ENCODE data around the gene SURF1. TPM values are rescaled to one million over a fixed set of nuclear protein-coding genes. Genes with fewer than 3 reads are reported as not detected.

The SURF1 gene
- total RNA-seq, 1 experiment from 2014 or later: 47.9 TPM

DNA sequence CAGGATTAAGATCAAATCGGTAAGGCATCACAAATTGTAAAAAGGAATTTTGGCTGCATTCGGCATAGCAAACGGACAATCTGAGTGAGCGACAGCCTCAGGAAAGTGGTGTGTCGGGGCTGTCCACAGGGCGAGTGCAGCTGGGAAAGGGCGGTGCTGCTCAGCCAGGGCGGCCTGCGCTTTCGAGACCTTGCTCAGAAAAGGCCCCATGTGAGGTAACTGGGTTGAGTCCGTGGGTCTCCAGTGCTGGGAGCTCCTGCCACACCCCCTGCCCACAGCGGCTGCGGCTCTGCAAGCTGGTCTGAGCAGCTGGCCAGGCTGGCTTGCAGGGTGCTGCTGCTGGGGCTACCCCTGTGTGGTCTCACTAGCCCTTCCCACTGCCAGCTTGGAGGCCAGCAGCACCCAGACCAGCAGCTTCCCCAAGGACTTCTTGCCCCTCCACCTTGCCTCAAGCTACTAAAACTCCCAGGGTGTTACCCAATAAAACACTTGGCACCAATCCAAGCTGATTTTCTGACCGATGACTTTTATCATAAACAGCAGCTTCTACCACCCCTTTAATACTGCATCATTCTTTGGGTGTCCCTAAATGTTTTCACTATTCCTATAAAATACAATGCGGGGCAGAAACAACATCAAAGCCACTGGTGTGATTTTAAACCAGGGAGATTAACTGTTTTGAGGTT lies 6.2 kb upstream of the SURF1 start:
- Mint-ChIP-seq H3K27ac (ENCODE audit: unreplicated experiment) (no peak overlapping the region), H3K27me3 (ENCODE audit: unreplicated experiment) (no peaks in the 10 kb centered on the region), H3K4me1 (ENCODE audit: low read depth, unreplicated experiment) (peaks cover 15% of the 10 kb centered on the region), H3K4me3 (ENCODE audit: low read depth, unreplicated experiment) (no peak overlapping the region), H3K9me3 (ENCODE audit: low read depth, unreplicated experiment) (no peaks in the 10 kb centered on the region), H3K36me3 (ENCODE audit: insufficient read depth, unreplicated experiment) (peaks cover 51% of the 10 kb centered on the region)
- CTCF ChIA-PET: no interaction called here
- TSS peak; percentile 28 for BruUV-seq (replicated peaks)
- TF ChIP-seq, protein P1, sequence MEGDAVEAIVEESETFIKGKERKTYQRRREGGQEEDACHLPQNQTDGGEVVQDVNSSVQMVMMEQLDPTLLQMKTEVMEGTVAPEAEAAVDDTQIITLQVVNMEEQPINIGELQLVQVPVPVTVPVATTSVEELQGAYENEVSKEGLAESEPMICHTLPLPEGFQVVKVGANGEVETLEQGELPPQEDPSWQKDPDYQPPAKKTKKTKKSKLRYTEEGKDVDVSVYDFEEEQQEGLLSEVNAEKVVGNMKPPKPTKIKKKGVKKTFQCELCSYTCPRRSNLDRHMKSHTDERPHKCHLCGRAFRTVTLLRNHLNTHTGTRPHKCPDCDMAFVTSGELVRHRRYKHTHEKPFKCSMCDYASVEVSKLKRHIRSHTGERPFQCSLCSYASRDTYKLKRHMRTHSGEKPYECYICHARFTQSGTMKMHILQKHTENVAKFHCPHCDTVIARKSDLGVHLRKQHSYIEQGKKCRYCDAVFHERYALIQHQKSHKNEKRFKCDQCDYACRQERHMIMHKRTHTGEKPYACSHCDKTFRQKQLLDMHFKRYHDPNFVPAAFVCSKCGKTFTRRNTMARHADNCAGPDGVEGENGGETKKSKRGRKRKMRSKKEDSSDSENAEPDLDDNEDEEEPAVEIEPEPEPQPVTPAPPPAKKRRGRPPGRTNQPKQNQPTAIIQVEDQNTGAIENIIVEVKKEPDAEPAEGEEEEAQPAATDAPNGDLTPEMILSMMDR (IDR thresholded peaks at IDR 0.05; ENCODE audit: unreplicated experiment): no peak
- DNase-seq: no peak
- intact Hi-C loops (cut with micrococcal nuclease; ENCODE audit: unreplicated experiment): no loop called here

DNA sequence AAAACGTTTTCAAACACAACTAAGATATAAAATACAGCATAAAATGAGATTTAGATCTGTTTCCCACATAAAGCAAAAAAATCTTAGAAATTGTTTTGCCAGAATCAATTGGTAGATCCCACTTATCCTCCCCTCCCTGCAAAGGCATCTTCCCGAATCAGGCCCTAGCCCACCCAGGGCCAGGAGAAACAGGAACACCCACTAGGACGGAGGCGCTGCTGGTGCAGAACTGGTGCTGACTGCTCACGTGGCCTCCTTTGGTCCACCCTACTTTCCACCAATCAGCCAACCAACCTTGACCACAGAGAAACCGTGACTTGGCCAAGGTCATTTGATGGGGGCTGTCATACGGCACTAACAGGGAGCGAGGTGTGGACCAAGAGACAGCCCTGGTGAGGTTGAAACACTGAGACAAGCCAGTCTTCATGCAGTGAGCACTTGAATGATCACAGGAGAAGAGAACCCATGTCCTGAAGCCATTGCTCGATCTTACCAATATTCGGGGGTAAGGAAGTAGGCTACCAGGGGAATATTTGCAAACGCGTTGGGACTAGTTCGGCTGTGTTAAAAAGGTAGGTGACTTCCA lies 5.3 kb upstream of the SURF1 start:
- TF ChIP-seq, protein P1 (IDR thresholded peaks at IDR 0.05; ENCODE audit: unreplicated experiment): no peak
- Mint-ChIP-seq H3K27me3 (ENCODE audit: unreplicated experiment) (no peaks in the 10 kb centered on the region), H3K4me1 (ENCODE audit: low read depth, unreplicated experiment) (peaks cover 15% of the 10 kb centered on the region), H3K9me3 (ENCODE audit: low read depth, unreplicated experiment) (no peaks in the 10 kb centered on the region), H3K36me3 (ENCODE audit: insufficient read depth, unreplicated experiment) (peaks cover 58% of the 10 kb centered on the region), H3K4me3 (ENCODE audit: low read depth, unreplicated experiment) (no peak overlapping the region), H3K27ac (ENCODE audit: unreplicated experiment) (no peak overlapping the region)
- CTCF ChIA-PET: no interaction called here
- no TSS peak for BruUV-seq (replicated peaks)
- no peak for DNase-seq
- intact Hi-C loops (cut with micrococcal nuclease; ENCODE audit: unreplicated experiment): no loop called here

DNA sequence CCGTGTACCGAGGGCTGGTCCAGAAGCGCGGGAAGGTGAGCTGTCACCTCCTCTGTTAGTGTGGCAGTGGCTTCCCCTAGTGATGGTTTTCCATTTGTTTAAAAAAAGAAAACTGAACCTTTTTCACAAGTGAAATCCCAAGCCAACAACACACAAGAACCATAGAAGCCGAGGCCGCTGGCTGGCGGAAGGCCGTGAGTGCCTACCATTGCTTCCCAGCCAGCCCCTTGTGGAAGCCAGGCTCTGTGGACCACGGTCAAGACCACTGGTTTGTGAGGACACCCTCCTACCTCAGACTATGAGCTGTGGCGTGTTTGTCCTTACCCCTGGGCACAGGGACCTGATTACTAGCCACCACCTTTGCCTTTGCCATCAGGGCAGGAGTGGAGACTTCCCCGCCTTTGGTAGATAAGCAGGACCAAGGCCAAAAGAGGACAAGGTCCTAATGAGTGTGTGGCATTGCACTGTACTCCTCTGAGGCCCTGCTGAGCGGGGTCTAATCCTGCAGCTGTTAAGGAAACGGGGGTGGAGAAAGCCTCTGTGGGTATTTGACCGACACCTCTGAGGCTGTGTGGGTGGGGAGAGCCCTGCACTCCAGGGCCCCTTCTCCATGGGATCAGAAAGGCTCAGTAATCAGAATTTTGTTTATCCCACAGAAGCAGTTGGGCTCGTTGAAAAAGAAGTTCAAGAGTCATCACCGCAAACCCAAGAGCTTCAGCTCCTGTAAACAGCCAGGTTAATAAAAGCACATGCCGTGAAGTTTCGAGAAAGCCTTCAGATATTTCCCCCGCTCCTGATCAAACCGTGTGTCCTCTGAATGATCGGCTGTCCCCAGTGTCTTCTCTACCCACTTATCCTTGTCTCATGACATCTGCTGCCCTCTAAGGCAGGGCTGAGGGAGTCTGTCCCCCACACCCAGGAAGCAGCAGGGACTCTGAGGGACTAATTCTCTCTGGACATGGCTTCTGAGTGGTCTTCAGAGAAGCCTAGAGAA lies 4.4 kb upstream of the SURF1 start:
- H3K9me3 Mint-ChIP-seq (ENCODE audit: low read depth, unreplicated experiment): no peaks in the 10 kb centered on the region
- peaks cover 67% of the 10 kb centered on the region for H3K36me3 Mint-ChIP-seq (ENCODE audit: insufficient read depth, unreplicated experiment)
- TF ChIP-seq, protein P1 (IDR thresholded peaks at IDR 0.05; ENCODE audit: unreplicated experiment): no peak
- BruUV-seq (replicated peaks): no TSS peak
- peaks cover 15% of the 10 kb centered on the region for H3K4me1 Mint-ChIP-seq (ENCODE audit: low read depth, unreplicated experiment)
- no peak overlapping the region for H3K4me3 Mint-ChIP-seq (ENCODE audit: low read depth, unreplicated experiment)
- no peaks in the 10 kb centered on the region for H3K27me3 Mint-ChIP-seq (ENCODE audit: unreplicated experiment)
- CTCF ChIA-PET: no interaction called here
- no peak for DNase-seq
- intact Hi-C loops (cut with micrococcal nuclease; ENCODE audit: unreplicated experiment): no loop called here
- no peak overlapping the region for H3K27ac Mint-ChIP-seq (ENCODE audit: unreplicated experiment)

DNA sequence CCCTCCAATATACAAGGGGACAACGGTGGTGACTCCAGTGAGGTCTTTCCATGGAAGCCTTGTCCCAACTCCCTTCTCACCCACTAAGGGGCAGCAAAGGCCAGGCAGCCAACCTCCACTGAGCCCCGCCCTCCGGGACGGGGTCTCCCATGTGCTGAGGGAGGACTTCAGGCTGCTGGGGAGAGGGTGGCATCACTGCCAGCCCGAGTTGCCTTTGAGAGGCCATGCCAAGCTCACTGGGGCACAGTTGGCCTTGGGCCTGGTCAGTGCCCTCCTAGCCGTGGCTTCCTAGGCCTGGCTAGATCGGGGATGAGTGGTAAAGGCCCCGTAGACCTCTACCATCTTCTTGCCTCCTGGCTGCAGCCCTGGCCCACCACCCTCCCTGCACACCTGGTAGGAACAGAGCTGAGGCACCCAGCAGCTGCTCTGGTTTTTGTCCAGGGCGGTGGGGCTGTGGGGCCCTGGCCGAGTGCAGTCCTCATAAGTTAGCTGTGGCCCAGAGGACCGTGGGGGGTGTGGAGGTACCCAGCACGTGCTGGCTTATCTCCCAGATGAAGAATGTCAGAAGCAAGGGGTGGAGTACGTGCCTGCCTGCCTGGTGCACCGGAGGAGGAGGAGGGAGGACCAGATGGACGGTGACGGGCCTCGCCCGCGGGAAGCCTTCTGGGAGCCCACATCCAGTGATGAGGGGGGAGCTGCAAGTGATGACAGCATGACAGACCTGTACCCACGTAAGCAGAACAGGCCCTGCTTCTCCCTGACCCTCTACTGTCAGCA lies 3.3 kb upstream of the SURF1 start:
- H3K4me3 Mint-ChIP-seq (ENCODE audit: low read depth, unreplicated experiment): no peak overlapping the region
- no TSS peak for BruUV-seq (replicated peaks)
- CTCF ChIA-PET: interaction anchor here (0.6 kb wide), 1 partner anchor 100 kb away, joined by 4 read pairs; the partner anchor contains the start of gene CACFD1
- no peak overlapping the region for H3K27ac Mint-ChIP-seq (ENCODE audit: unreplicated experiment)
- H3K9me3 Mint-ChIP-seq (ENCODE audit: low read depth, unreplicated experiment): no peaks in the 10 kb centered on the region
- H3K36me3 Mint-ChIP-seq (ENCODE audit: insufficient read depth, unreplicated experiment): peaks cover 73% of the 10 kb centered on the region
- H3K4me1 Mint-ChIP-seq (ENCODE audit: low read depth, unreplicated experiment): peaks cover 15% of the 10 kb centered on the region
- no peaks in the 10 kb centered on the region for H3K27me3 Mint-ChIP-seq (ENCODE audit: unreplicated experiment)
- no peak for DNase-seq
- TF ChIP-seq, protein P1 (IDR thresholded peaks at IDR 0.05; ENCODE audit: unreplicated experiment): no peak
- intact Hi-C loops (cut with micrococcal nuclease; ENCODE audit: unreplicated experiment): no loop called here

All from Calu3 (cell line).